Fibroblast of skin of back (primary cell): ENCODE data around the gene KRTAP2-2. TPM values are rescaled to one million over a fixed set of nuclear protein-coding genes. Genes with fewer than 3 reads are reported as not detected.
"Not testable (repeated sequence)": the region's sequence is repeated elsewhere in the genome, so short reads cannot be mapped to it uniquely, and the experiment has no call there.

Experiments used
- DNase-seq: peaks from one replicate; pipeline ENCODE4 v3.0.0-alpha.2; 2013
- polyA plus RNA-seq, 2 experiments: library from polyadenylated mRNA; unstranded; fragments of 120-200 nt; gene quantifications; one replicate each; pipeline ENCODE4 v1.2.1, GENCODE V29; 2013; ENCODE audit not compliant: insufficient read length in 2 of 2

The KRTAP2-2 gene
- polyA plus RNA-seq (2013, experiment 1 of 2; ENCODE audit: insufficient read length): 0.22 TPM
- polyA plus RNA-seq (2013, experiment 2 of 2; ENCODE audit: insufficient read length): 0.28 TPM

GRCh38 chr17:41055130-41055529 lies at the start of gene KRTAP2-2:
TSS of gene KRTAP2-2 (minus strand) at chr17:41055230. CDS start at chr17:41055211, 19 bp downstream.
- DNase-seq: not testable (repeated sequence)

DNA sequence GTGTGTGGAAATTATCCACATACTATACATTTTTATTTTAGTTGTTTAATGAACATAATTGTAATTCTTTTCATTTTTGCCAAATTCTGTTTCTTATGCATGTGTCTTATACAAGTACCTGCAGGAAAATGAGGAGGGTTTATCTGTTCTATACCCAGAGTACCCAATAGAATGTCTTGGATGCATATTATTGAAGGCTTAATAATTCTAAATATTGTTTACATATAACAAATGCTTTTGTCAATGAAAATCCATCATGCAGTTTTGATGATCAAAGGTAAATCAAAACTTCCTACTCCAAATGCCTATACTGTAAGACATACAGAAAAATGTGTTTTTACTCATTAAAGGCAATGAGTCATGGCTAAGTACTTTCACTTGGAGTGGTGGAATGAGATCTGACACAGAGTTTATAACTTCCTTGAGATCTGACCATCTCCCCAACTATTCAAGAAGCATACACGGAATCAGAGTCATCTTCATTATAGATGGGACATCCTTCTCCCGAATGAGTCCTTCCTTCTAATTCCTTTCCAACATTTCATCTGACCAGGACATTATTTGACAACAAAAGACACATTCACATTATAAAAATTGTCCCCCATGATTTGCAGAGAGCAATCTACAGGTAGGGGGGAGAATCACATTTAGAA lies 49.5 kb upstream of the KRTAP2-2 start:
- DNase-seq: peak; percentile 89

DNA sequence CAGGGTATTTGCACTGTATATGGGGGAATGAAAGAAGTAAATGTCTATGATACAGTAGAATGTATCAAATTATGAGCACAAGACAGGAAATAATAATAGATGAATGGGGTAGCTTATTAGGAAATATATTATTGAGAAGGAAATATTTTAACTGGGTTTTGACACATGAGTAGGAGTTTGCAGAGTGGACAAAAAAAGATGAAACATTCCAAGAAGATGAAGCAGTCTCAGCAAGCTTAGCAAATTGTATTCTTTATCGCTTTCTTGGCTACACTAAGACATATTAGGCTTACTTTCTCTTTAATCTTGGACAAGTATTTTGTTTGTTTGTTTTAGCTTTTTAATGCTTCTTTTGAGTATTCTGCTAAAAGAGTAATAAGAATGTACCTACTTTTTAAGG lies 48.9 kb upstream of the KRTAP2-2 start:
- DNase-seq: peak; percentile 24

GRCh38 chr17:41101586-41102259 lies 46.7 kb upstream of the KRTAP2-2 start, which contains the start of gene KRTAP4-16:
TSS of gene KRTAP4-16 (minus strand) at chr17:41102209. CDS start at chr17:41102209, 0 bp downstream.
- DNase-seq: no peak

GRCh38 chr17:41099682-41100480 lies 44.9 kb upstream of the KRTAP2-2 start:
- peak; percentile 95 for DNase-seq

DNA sequence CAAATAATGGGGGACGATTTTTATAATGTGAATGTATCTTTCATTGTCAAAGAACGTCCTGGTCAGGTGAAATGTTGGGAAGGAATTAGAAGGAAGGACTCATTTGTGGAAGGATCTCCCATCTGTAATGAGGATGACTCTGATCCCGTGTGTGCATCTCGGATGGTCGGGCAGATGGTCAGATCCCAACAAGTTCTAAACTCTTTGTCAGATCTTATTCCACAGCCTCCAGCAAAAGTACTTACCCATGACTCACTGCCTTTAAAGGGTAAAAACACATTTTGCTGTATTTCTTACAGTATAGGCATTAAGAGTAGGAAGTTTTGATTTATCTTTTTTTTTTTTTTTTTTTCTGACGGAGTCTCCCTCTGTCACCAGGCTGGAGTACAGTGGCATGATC lies 43.5 kb upstream of the KRTAP2-2 start:
- peak; percentile 79 for DNase-seq

GRCh38 chr17:41098042-41098441 lies 43.0 kb upstream of the KRTAP2-2 start, which contains the start of gene KRTAP4-8:
TSS of gene KRTAP4-8 (minus strand) at chr17:41098142. CDS start at chr17:41098084, 58 bp downstream.
- peak; percentile 7 for DNase-seq

- DNase-seq: no peak
These were observed 41.0 kb upstream of the KRTAP2-2 start for GRCh38 chr17:41096055-41096454.

DNA sequence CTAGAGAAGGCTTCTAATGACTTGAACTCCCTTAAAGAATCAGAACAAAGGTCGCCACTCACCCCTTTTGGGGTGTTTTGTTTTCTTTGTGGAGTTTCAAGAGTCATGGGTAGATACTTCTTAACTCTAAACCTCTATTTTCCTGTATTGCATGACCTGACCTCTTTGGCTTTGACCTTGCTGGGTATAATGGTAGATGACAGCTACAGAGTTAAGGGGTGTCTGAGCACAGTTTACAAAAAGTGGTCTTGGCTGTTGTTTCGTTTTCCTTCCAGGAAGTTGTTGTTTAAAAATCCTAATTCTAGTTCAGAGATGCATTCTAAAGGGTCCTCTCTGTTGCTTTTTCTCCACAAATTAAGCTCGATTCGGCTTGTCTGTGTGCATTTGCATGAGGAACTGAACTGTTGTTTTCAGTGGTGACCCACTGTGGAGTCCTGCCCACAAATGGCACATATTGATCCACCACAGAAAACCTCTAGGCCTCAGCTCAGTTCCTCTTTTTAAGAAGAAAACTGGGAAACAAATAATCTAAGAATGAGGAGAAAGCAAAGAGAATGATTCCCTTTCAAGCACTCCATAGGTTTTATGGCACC lies 33.8 kb upstream of the KRTAP2-2 start:
- DNase-seq: not testable (repeated sequence)

DNA sequence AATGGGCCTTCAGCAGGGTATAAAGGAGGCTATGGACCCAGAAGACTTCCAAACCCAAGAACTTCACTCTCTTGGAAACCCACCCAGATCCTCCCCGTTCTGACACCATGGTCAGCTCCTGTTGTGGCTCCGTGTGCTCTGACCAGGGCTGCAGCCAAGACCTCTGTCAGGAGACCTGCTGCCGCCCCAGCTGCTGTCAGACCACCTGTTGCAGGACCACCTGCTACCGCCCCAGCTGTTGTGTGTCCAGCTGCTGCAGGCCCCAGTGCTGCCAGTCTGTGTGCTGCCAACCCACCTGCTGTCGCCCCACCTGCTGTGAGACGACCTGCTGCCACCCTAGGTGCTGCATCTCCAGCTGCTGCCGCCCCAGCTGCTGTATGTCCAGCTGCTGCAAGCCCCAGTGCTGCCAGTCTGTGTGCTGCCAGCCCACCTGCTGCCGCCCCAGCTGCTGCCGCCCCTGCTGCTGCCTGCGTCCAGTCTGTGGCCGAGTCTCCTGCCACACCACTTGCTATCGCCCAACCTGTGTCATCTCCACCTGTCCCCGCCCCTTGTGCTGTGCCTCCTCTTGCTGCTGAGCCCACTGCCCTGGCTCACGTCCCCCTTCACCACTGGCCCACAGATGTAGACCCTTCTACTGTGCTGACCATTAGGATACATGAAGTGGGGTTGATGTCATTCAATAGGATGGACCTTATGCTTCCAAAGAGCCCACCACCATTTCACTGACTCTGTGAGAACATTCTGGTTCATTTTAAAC lies 29.2 kb upstream of the KRTAP2-2 start, which contains the start of gene KRTAP4-7:
KRTAP4-7 (plus strand) TSS at position 51 of the 757 bp plus-strand sequence; CDS start at position 108, 57 bp downstream.
- not testable (repeated sequence) for DNase-seq

DNA sequence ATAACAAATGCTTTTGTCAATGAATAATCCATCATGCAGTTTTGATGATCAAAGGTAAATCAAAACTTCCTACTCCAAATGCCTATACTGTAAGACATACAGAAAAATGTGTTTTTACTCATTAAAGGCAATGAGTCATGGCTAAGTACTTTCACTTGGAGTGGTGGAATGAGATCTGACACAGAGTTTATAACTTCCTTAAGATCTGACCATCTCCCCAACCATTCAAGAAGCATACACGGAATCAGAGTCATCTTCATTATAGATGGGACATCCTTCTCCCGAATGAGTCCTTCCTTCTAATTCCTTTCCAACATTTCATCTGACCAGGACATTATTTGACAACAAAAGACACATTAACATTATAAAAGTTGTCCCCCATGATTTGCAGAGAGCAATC lies 28.4 kb upstream of the KRTAP2-2 start:
- DNase-seq: peak; percentile 86

DNA sequence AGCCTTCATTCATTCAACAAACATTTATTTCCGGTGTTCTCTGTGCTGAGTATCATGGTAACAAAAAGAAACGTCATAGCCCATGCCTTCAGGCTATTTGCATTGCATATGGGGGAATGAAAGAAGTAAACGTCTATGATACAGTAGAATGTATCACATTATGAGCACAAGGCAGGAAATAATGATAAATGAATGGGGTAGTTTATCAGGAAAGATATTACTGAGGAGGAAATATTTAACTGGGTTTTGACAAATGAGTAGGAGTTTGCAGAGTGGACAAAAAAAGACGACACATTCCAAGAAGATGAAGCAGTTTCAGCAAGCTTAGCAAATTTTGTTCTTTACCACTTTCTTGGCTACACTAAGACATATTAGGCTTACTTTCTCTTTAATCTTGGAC lies 27.6 kb upstream of the KRTAP2-2 start:
- DNase-seq: no peak

DNA sequence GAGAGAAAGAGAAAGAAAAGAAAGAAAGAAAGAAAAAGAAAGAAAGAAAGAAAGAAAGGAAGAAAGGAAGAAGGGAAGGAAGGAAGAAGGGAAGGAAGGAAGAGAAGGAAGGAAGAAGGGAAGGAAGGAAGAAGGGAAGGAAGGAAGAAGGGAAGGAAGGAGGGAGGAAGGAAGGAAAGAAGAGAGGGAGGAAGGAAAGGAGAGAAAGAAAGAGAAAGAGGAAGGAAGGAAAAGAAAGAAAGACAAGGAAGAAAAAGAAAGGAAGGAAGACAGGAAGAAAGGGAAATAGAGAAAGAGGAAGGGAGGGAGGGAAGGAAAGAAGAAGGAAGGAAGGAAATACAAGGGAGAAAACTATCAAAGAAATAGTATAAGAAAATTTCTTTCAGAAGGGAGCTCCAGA lies 21.8 kb upstream of the KRTAP2-2 start:
- DNase-seq: no peak

DNA sequence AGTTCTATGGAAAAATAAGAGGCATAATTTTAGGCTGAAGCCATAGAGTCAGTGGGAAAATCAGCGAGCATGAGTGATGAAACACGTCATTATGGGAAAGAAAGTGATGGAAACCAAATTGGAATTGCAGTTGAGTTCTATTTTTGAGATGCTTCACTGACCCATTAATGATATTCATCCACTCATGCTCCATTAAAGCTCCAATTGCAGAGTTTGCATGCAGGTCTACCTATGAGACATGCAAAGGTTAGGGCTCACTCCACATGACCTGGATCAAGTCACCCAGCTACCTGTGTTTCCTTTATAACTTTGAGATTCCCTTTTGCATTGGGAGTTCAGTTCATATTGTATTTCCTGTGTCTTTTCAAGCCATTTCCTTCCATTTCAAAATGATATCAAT lies 18.6 kb upstream of the KRTAP2-2 start:
- no peak for DNase-seq

GRCh38 chr17:41071606-41072360 lies 16.8 kb upstream of the KRTAP2-2 start:
- no peak for DNase-seq

DNA sequence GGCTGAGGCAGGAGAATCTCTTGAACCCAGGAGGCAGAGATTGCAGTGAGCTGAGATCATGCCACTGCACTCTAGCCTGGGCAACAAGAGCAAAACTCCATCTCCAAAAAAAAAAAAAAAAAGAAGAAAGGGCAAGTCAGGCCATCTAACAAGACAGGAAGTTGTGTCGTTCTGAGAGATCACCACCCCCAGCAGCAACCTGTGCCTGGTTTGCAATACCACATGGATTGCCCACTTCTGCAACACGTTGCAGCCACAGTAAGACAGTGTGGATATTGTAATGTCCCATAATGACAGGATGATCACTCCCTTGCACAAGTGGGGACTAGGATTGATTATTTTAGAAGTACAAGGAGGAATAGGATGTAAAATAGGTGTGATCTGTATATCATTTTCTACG lies 14.0 kb upstream of the KRTAP2-2 start:
- DNase-seq: no peak

GRCh38 chr17:41067281-41067680 lies 12.3 kb upstream of the KRTAP2-2 start:
- DNase-seq: peak; percentile 47

DNA sequence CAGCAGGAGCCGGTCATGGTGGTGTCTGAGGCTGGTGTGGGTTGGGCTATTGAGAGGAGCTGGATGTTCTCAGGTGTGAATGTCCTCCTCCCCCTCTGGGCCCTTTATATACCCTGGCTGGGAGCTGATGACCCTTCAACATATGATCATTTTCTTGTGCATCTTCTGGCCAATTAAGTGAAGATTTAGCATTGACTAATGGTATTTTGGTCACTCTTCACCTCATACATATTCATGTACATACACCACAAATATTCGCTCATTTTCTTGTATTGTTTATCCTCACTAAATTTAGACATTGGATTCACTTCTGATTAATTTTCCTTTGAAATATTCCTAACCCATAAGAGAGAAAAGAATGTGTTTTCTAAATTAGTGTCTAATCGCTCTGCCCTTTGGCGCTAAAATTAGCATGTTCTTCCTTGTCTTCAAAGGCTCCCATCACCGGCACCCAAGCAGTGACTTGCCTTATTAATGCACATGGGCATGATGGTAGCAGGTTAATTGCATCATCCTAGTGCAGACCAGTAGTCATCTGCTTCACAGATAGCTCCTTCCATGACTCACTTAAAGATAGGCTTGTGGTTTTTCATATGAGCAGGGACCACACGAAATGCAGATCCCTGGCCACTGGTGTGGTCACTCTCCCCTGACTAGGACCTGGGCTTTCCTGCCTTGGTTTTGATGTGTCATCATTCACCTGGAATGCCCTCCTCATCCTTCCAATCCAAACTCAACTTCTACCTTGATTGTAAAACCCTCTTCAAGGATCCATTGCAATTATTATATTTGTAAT lies 11.0 kb upstream of the KRTAP2-2 start, which contains the start of gene KRTAP2-4:
KRTAP2-4 (minus strand) TSS at position 51 of the 796 bp plus-strand sequence; CDS start at position 17, 34 bp downstream.
- DNase-seq: peak; percentile 91

- DNase-seq: not testable (repeated sequence)
These were observed 10.1 kb upstream of the KRTAP2-2 start for GRCh38 chr17:41065016-41065689.
